Stimulated activated CD4-positive, alpha-beta T cell treated with anti-CD3 and anti-CD28 coated beads, Interleukin-4, amount 100 ng/mL, for 48 hours (primary cell): ENCODE results near the gene LITAFD.

Experiments used
- DNase-seq, 2 donors: peaks; one replicate each; pipeline ENCODE4 v3.0.0-alpha.2; 2020; ENCODE audit warnings: low read depth in 2 of 2

Gene LITAFD

DNA sequence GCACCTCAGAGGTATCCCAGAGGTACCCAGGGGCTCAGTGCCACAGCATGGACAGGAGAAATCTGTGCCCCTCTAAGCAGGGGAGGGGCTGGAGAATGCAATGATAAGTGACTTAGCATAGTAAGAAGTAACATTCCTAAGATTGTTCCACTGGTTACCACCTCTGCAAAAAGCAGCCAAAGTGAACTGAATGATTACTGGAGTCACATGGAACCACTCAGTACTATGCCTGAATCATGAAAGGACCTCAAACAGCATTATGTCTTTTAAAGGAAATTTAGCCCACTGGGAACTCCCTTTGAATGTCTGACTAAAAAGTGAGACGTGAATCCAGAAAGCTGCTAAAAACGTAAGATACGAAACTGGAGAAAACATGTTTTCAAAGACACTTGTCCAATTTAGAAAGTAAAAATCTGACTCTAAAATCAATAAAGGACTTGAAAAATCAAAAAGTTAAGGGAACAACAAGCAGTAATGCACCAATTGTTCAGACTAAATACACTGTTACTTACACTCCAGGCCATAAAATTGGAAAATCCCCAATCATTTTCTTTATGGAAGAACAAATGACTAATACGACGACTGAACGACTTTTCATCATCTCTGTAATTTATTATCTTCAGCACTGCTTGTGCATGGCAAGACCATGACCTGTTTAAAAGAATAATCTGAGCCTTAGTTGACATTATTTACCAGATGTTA, 38.6 kb downstream of the LITAFD start:
- no peak for DNase-seq

DNA sequence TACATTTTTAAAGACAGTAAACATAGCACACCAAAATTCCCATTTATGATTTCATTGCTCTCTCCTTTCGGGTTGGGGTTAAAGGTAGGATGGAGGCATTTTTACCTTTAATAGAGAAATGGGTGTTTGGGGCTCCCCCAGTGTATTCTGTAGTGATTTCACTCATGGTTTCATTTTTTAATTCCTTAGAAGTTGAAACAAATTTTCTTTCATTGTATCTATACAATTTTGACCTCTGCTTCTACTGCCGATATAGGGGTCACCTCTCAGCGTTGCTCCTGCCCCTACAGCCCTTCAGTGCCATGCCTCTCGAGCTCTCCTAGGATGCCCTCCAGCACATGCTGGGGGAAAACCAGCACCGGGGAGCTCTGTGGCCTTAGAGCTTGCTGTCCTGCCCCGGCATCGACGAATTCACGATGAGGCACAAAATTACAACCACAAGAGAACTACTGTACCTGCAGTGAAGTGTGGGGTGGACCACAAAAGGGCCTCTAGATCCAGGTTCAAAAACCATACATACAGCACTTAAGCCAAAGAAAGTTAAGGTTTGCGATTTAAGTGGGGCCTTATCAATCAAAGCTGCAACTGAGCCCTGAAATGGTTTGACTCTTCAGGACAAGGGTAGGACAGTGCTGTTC, 39.3 kb downstream of the LITAFD start:
- DNase-seq = no peak

DNA sequence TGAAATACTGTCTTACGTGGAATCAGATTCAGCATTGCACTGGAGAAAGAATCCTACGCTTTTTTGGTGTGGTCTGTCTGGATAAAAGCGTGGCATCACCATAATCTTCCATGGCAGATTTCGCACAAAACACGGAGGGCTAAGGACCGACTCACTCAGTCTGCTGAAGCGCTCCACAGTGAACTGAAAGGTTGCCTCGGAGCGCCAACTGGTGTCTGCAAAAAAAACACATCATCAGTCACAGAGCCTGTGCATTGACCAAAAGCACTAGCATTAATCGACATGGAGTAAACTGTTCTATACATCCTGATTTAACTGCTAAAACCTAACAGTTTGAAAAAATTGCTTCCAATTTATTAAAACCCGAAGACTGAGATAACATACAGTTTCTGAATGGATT, 41.0 kb downstream of the LITAFD start:
- no peak for DNase-seq

DNA sequence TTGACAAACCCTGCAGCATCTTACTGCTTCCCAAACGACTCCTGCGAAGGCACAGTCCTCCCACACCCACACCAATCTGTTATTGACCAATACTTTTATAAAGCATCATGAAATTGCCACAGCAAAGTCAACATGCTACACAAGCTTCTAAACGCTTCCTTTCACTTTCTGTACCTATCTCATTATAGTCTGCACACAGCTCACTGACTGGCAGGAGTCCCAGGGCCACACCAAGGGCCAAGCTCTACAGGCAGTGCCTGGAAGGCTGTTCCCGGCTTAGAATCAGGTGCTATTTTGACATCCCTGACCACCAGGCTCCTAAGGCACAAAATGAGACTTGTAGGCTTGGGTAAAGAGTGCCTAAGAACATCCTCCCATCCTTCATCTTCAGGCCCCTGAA, 42.1 kb downstream of the LITAFD start:
- no peak for DNase-seq

DNA sequence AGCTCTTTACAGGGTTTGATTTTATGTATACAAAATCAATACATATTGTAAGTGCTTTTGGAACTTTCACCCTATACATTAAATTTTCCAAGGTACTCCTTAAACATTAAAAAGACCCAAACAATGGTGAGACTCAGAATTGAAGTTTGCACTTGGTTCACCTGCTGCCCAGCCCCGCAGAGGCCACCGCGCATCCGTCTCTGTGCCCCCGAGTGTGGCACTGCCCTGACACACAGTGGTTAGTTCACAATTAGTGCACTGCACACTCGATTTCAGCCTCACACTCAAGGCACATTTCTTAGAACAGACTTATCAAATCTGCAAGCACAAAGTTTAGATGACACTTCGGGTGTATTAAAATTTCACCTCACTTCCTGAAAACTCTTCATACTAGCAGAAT, 43.3 kb downstream of the LITAFD start:
- no peak for DNase-seq

DNA sequence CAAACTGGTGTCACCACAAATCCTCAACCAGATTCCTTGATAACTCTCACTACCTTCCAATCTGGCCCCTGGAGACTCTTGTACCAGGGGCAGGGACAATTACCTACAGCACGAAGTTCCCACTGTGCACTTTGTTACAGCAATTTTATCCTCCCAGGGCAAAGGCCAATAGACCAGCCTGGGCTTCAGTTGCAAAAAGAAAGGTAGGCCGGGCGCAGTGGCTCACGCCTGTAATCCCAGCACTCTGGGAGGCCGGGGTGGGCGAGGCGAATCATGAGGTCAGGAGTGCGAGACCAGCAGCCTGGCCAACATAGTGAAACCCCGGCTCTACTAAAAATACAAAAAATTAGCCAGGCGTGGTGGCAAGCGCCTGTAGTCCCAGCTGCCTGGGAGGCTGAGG, 44.7 kb downstream of the LITAFD start:
- DNase-seq = no peak

DNA sequence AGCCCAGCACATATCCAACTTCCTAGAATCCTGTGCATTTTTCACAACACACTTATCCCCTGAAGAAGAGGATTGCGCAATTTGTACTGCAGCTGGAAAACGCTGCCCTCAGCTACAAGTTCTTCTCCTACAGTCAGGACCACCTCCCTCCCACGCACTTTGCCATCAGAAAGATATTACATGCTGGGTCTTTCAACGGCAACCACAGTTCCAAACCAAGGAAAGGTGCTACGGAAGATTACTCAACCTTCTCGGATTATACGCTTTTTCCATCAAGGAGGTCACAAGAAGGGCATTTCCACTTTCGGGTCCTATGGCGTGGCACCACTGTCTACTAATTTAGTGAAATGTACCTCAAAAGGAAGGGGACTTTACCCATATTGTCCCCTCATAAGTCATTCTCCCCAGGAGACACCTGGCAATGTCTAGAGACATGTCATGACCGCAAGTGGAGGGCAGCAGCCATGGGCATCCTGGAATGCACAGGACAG, 46.4 kb downstream of the LITAFD start:
- peak; percentile 16 to 49 for DNase-seq

DNA sequence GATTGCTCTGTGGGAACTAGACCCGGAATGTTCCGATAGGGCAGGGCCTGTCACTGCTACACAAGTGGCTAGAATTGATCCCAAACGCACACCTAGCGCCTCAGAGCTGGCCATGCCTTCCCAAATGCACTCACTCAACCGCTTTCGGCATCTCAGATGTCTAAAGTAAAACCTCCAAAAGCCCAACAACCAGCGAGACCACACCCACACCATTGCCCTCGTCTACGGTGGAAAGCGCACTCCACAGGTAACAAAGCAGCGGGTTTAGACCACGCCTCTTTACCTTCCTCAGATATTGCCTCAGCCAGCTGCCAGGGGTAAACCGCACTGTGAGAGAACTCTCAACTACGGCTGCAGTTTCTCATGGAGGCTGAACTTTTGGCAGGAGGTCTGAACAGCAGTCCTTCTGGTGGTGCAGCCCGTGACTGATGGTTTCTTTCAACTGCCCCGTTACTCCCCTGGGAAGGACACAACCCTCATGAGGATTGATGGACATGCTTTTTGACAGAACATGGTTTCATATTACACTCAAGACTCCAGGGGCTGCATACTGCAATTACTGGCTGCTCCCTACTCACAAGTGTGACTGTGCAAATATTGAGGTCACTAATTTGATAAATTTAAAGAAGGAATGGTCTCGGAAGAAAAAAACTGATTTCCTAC, 47.1 kb downstream of the LITAFD start:
- no peak for DNase-seq

DNA sequence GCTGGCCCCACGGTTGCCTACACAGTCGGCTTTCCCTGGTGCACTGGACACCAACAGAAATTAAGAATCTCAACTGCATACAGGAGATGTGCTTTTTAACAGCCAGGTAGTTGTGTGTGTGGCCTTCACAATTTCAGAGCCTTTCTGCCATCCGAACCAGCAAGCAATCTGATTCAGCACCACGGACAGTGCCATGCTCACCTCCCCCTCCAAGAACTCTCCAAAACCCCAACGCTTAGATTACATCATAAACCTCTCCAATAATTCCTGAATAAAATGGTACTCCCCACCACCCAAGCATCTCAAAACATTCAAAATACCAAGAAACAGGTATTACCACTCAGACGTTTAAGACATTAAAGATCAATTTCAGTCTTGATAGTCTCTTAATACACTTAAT, 49.7 kb downstream of the LITAFD start:
- DNase-seq = peak; percentile 26 to 43

DNA sequence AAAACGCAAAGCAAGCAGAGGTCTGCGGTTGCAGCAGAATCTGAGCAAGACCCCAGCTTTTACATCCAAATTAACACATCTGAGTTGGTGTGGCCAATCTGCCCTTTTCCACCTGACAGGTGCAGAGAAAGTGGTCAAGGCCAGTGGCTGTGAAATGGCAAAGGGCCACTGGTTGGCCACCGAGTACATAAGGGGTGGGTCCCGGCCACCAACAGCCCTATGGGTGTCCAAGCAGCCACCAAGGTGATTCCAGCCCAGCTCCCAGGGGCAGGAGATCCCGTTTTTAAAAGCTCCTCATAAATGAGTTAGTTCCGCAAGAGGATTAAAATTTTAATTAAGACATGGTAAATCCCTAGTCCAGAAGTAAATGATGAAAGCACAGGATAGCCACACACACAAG, 52.5 kb downstream of the LITAFD start:
- DNase-seq = no peak
